Right kidney (tissue), 1 donor: ENCODE measurements around the gene SLC35E4.

Experiments used
- DNase-seq: peaks from one replicate; pipeline ENCODE4 v3.0.0-alpha.2; 2016

The SLC35E4 gene

GRCh38 chr22:30691204-30691603, 55.6 kb downstream of the SLC35E4 start:
- no peak for DNase-seq

GRCh38 chr22:30694171-30694639, 58.6 kb downstream of the SLC35E4 start:
- peak; percentile 93 for DNase-seq

- DNase-seq, result peak; percentile 81
Observed at GRCh38 chr22:30694640-30695350, 59.2 kb downstream of the SLC35E4 start, which contains the start of gene OSBP2. TSS of gene OSBP2 (plus strand) at chr22:30694874. CDS start at chr22:30694910, 36 bp downstream.

- DNase-seq, result no peak
Observed at GRCh38 chr22:30695351-30695851, 59.8 kb downstream of the SLC35E4 start.

- DNase-seq, result no peak
Observed at GRCh38 chr22:30695871-30696655, 60.5 kb downstream of the SLC35E4 start.
